HL-60/S4 treated with phorbol 12-myristate 13-acetate at 8.2 ng/mL for 4 days and 3 days (cell line): ENCODE data around the gene OMA1.

Experiments
- in situ Hi-C: fragments of 300-500 bp; cut with MboI; formaldehyde crosslinking; loops from 2 replicates; pipeline ENCODE4 v1.15.0; 2022; ENCODE audit warnings: low sequenced_read_pairs

Gene OMA1

GRCh38 chr1:58434607-58435006 is 111.9 kb downstream of the OMA1 start:
- in situ Hi-C loops: no loop called here

DNA sequence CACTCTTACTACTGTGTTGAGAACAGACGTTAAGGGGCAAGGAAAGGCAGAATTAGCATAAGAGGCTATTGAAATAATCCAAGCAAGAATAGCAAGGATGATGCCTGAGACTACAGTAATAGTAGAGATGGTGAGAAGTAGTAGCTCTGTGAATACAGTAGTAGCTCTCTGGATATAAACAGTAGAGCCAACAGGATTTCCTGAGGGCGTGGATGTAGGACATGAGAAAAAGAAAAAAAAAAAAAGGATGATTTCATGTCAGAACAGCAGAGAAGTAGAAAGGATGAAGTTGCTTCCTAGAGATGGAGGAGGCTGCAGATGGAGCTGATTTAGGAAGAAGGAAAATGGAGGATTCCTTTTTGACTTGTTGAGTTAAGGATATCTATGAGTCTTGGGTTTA is 112.3 kb downstream of the OMA1 start:
- in situ Hi-C loops: no loop called here

GRCh38 chr1:58432851-58433668 is 113.5 kb downstream of the OMA1 start:
- in situ Hi-C loops: no loop called here

DNA sequence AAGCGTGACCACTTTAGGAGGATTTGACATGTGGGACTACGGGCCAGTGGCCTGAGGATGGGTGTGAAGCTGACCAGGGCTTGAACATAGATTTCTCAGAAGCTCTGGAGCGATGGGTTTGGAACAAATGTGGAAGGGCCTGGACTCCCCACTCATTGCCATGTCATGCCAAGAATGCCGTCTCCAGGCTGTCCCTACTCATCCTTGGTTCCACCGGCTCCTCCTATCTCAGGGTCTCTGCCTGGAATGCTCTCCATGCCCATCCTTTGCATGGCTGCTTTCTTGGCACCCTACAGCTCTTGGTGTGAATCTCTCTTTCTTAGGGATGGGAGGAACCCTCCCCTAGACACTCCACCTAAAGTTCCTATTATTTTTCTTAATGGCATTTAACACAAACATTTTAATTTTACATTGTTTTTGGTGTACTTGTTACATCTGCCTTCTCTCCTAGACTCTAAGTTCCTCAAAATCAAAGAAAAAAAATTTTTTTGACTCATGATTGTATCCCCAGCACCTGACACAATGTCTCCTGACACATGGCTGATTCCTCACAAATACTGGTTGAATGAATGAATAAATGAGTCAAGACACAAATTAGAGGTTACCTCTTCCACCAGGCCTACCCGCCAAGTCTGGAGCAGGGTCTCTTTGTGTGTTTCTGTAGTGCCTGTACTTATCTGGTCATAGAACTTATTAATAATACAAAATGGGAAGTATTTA is 114.5 kb downstream of the OMA1 start:
- in situ Hi-C loops: no loop called here
